Measurements from ENCODE around the gene CNTNAP5. TPM values are rescaled to one million over a fixed set of nuclear protein-coding genes. Genes with fewer than 3 reads are reported as not detected.

CNTNAP5 gene
- total RNA-seq, 1 experiment from 2014 or later, result 0.48 TPM

DNA sequence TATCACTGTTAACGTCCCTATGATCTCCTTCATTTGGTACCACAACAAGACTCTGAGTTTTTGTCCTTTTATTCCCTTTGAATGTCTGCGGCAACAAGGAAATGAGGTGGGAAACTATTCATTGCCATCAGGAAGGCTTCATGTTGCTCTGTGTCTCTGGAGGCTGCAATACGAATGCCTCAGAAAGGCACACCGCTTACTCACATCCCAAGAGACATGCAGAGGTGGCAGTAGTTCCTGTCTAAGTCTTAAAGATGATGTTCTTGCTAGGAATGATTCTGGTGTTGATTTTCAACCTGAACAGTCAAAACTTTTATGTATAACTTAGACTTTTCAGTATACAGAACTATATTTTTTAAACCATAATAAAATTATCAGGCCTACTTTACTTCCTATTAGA lies 24.0 kb downstream of the CNTNAP5 start:
- H3K4me1 Mint-ChIP-seq, result peaks cover 43 to 44% of the 10 kb centered on the region in 2 experiments
- WGBS (ENCODE audit: extremely low coverage, insufficient read length, low lambda C conversion rate), result no CpG with 5 or more reads among the region's 4 CpGs
- no peak overlapping the region for H2AFZ ChIP-seq (ENCODE audit: low read length)
- H3K27me3 Mint-ChIP-seq (ENCODE audit: low read depth), result no peaks in the 10 kb centered on the region
- H3K18ac ChIP-seq (ENCODE audit: insufficient read length, low read depth, low read length), result no peak overlapping the region
- no peak overlapping the region for H3K4me3 Mint-ChIP-seq
- peaks cover 10% of the 10 kb centered on the region; the same call in 1 of the 2 replicates for H3K4me1 ChIP-seq (ENCODE audit: insufficient read depth, low read length)
- H3K79me2 ChIP-seq (ENCODE audit: insufficient read depth, low read length), result no peaks in the 10 kb centered on the region
- no peak for DNase-seq
- H3K27ac Mint-ChIP-seq, result no peak overlapping the region
- H4K8ac ChIP-seq (replicated peaks; ENCODE audit: insufficient read length, low read depth, low read length), result no peak overlapping the region
- no peak overlapping the region for H2BK5ac ChIP-seq (ENCODE audit: insufficient read length, low read length)
- no peak overlapping the region for H3K27ac ChIP-seq (ENCODE audit: insufficient read length, low read depth, low read length)
- no peak overlapping the region for H4K5ac ChIP-seq (ENCODE audit: insufficient read length, low read depth, low read length)
- H3K4me2 ChIP-seq (ENCODE audit: insufficient read depth, insufficient read length, low read length), result no peak overlapping the region
- no peak overlapping the region for H3K14ac ChIP-seq (ENCODE audit: insufficient read depth, low read length)
- peaks cover 2 to 5% (median 3%) of the 10 kb centered on the region in 3 experiments; a peak in 3 of 7 replicates for H3K36me3 Mint-ChIP-seq (ENCODE audit: insufficient read depth in 1 of 3, low read depth in 3 of 3)
- no peak overlapping the region for H4K91ac ChIP-seq (ENCODE audit: insufficient read length, low read depth, low read length)
- no peak overlapping the region for H2BK12ac ChIP-seq (ENCODE audit: insufficient read length, low read depth, low read length)
- no peaks in the 10 kb centered on the region for H3K9me3 ChIP-seq (ENCODE audit: control insufficient read depth, low read depth, low read length)
- no peak overlapping the region for H3K23ac ChIP-seq (ENCODE audit: insufficient read length, low read depth, low read length)
- H3K23me2 ChIP-seq (ENCODE audit: insufficient read length, low read depth, low read length, poor library complexity, severe bottlenecking), result no peaks in the 10 kb centered on the region
- no peaks in the 10 kb centered on the region for H3K27me3 ChIP-seq (ENCODE audit: insufficient read depth, low read length)
- H4K20me1 ChIP-seq (ENCODE audit: control insufficient read depth, insufficient read depth, insufficient read length), result no peaks in the 10 kb centered on the region
- no peak overlapping the region for H2BK15ac ChIP-seq (ENCODE audit: low read depth, low read length)
- no peak overlapping the region for H2BK20ac ChIP-seq (ENCODE audit: low read depth, low read length, poor library complexity, severe bottlenecking)
- H3K9ac ChIP-seq (ENCODE audit: extremely low read depth, insufficient read length, low read length), result no peak overlapping the region
- H3K79me1 ChIP-seq (ENCODE audit: insufficient read depth, low read depth, low read length, poor library complexity, severe bottlenecking), result no peaks in the 10 kb centered on the region
- H2AK5ac ChIP-seq (ENCODE audit: insufficient read length, low read length), result no peak overlapping the region
- no peak overlapping the region for H3K4ac ChIP-seq (ENCODE audit: low read depth, low read length)
- H3T11ph ChIP-seq (ENCODE audit: low read length), result no peak overlapping the region
- H2BK120ac ChIP-seq (ENCODE audit: low read depth, low read length, poor library complexity, severe bottlenecking), result no peak overlapping the region
- no peaks in the 10 kb centered on the region; a peak in 1 of 5 replicates for H3K9me3 Mint-ChIP-seq
- TF ChIP-seq, protein P1, sequence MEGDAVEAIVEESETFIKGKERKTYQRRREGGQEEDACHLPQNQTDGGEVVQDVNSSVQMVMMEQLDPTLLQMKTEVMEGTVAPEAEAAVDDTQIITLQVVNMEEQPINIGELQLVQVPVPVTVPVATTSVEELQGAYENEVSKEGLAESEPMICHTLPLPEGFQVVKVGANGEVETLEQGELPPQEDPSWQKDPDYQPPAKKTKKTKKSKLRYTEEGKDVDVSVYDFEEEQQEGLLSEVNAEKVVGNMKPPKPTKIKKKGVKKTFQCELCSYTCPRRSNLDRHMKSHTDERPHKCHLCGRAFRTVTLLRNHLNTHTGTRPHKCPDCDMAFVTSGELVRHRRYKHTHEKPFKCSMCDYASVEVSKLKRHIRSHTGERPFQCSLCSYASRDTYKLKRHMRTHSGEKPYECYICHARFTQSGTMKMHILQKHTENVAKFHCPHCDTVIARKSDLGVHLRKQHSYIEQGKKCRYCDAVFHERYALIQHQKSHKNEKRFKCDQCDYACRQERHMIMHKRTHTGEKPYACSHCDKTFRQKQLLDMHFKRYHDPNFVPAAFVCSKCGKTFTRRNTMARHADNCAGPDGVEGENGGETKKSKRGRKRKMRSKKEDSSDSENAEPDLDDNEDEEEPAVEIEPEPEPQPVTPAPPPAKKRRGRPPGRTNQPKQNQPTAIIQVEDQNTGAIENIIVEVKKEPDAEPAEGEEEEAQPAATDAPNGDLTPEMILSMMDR (conservative IDR thresholded peaks at IDR 0.05), result no peak
- no peak overlapping the region for H3K56ac ChIP-seq (ENCODE audit: insufficient read length, low read depth, low read length)
